HG02970 (cell line): ENCODE data around the gene STARD10.
"Not testable (repeated sequence)": the region's sequence is repeated elsewhere in the genome, so short reads cannot be mapped to it uniquely, and the experiment has no call there.

Experiments used
- ATAC-seq: cut with Tn5 transposase; IDR thresholded peaks from one replicate; pipeline ENCODE4 v1.9.1; 2021; ENCODE audit warnings: mild to moderate bottlenecking, moderate library complexity, moderate number of reproducible peaks; ENCODE audit not compliant: unreplicated experiment, low FRiP score

STARD10 gene

GRCh38 chr11:72811686-72812085, 17.8 kb upstream of the STARD10 start:
- ATAC-seq = not testable (repeated sequence)

- ATAC-seq = no peak
Measured at GRCh38 chr11:72808331-72808798, 14.5 kb upstream of the STARD10 start.

DNA sequence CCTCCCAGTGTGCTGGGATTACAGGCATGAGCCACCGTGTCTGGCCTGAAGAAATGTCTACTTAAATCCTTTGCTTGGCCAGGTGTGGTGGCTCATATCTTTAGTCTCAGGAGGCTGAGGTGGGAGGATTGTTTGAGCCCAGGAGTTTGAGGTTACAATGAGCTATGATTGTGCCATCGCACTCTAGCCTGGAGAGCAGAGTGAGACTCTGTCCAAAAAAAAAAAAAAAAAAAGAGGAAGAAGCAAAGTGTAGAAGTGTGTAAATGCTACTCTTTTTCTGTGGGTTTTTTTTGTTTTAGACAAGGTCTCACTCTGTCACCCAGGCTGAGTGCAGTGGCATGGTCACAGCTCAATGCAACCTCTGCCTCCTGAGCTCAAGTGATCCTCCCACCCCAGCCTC, 13.9 kb upstream of the STARD10 start:
- no peak for ATAC-seq

DNA sequence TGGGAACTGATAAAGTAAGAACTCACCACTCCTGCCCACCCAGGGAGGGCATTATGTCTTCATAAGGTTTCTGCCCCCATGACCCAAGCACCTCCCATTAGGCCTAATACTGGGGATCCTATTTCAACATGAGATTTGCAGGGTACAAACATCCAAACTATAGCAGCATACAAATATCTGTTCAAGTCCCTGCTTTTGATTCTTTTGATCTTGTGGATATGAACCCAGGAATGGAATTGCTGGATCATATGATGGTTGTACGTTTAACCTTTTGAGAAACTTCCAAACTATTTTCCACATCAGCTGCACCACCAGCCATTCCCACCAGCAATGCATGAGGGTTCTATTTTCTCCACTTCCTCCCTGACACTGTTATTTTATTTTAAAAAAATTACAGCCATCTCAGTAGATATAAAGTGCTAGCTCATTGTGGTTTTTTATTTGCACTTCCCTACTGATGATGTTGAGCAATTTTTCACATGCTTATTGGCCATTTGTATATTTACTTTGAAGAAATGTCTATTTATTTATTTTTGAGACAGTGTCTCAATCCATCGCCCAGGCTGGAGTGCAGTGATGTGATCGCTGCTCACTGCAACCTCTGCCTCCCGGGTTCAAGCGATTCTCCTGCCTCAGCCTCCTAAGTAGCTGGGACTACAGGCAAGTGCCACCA, 13.3 kb upstream of the STARD10 start:
- ATAC-seq = no peak

DNA sequence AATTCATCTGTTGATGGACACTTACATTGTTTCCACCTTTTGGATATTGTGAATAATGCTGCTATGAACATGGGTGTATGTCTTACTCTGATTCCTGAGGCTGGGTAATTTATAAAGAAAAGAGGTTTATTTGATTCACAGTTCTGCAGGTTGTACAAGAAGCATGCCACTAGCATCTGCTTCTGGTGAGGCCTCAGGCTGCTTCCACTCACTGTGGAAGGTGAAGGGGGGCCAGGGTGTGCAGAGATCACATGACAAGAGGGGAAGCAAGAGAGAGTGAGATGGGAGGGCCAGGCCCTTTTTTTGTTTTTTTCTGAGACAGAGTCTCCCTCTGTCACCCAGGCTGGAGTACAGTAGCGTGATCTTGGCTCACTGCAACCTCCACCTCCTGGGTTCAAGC, 12.5 kb upstream of the STARD10 start:
- not testable (repeated sequence) for ATAC-seq

- no peak for ATAC-seq
Measured at GRCh38 chr11:72805216-72805615, 11.4 kb upstream of the STARD10 start.

- no peak for ATAC-seq
Measured at GRCh38 chr11:72802822-72803221, 9.0 kb upstream of the STARD10 start.

GRCh38 chr11:72799441-72799840, 5.6 kb upstream of the STARD10 start:
- no peak for ATAC-seq

DNA sequence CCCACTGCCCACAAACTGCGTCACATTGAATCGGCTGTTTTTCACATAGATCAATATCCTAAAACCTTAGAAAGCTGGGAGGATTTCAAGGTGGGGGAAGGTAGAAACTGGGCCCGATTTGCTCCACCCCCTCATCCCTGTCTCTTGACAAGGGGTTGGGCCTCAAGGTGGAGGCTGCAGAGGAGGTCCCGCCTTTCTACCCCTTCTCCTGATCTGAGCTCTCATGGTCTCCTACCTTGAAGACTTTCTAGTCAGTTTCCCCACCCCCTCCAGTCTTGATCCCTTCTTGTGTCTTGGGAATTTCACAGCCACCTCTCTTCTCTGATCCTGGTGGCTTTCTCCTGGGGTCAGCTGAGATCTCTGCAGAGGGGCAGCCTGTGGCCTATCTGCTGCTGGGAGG, 4.5 kb upstream of the STARD10 start:
- ATAC-seq = no peak

GRCh38 chr11:72793076-72793424, 797 bp downstream of the STARD10 start:
- no peak for ATAC-seq

GRCh38 chr11:72792437-72793021, 1.3 kb downstream of the STARD10 start:
- no peak for ATAC-seq

GRCh38 chr11:72791228-72791627, 2.6 kb downstream of the STARD10 start:
- not testable (repeated sequence) for ATAC-seq

GRCh38 chr11:72789493-72790131, 4.2 kb downstream of the STARD10 start:
- ATAC-seq = no peak

- no peak for ATAC-seq
Measured at GRCh38 chr11:72788241-72788640, 5.6 kb downstream of the STARD10 start.

DNA sequence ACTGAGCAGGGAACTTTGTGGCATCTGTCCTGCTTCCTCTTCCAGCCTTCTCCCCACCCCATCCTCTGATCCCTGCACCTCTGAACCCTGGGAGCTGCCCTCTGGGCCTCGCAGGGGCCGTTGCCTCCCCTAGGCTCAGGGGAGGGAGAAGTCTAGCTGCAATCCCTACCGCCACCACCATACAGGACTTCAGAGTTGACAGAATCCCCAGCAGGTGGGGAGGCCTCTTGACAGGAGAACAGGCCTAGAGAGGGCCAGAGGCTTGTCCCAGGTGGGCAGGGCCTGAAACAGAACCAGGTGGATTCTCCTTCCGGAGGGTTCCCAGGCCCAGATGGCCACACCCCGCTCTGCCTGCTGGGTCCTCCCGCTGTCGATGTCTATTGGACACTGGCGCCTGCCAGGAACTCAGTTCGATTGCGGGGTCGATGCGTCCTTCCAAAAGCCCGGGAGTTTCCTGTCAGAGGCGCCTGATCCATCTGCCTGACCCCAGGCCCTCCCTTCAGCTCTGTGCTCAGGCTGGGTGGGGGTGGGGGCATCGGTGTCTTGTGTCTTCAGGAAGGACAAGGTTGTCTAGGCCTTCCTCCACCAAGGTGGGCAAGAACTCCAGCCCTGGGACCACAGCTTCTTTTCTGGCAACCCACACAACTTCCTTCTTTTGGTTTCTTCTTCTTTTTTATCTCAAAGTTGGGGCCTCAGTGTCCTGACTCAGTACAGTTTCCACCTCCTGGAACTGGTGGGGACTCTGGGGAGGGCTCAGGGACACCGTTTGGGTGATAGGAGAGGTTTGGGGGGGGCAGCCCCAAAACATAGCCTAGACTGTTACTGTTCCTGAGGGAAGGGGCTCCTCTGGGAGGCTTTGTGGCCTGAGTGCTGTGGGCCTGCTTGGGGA, 6.4 kb downstream of the STARD10 start:
- no peak for ATAC-seq

GRCh38 chr11:72786305-72787215, 7.3 kb downstream of the STARD10 start:
- ATAC-seq = no peak

GRCh38 chr11:72784662-72785061, 9.2 kb downstream of the STARD10 start:
- ATAC-seq = no peak

- no peak for ATAC-seq
Measured at GRCh38 chr11:72783144-72783905, 10.5 kb downstream of the STARD10 start.
